ENCODE data around the gene RAP1A.
A peak's percentile ranks its signal among the peaks of the same experiment; 100 is the strongest.

RAP1A gene

GRCh38 chr1:111719674-111720132 is 100.1 kb downstream of the RAP1A start:
- DNase-seq (ENCODE audit: low spot score) = no peak

- no peak for DNase-seq (ENCODE audit: low spot score)
Observed at GRCh38 chr1:111720274-111720976, 100.8 kb downstream of the RAP1A start.

GRCh38 chr1:111720977-111721786 is 101.6 kb downstream of the RAP1A start:
- DNase-seq (ENCODE audit: low spot score) = no peak

- no peak for DNase-seq (ENCODE audit: low spot score)
Observed at GRCh38 chr1:111723091-111723806, 103.7 kb downstream of the RAP1A start.

GRCh38 chr1:111723871-111724270 is 104.3 kb downstream of the RAP1A start:
- no peak for DNase-seq (ENCODE audit: low spot score)

GRCh38 chr1:111725192-111725591 is 105.6 kb downstream of the RAP1A start:
- peak; percentile 67 for DNase-seq (ENCODE audit: low spot score)

GRCh38 chr1:111727056-111727455 is 107.5 kb downstream of the RAP1A start:
- DNase-seq (ENCODE audit: low spot score) = no peak

GRCh38 chr1:111729271-111729921 is 109.8 kb downstream of the RAP1A start:
- DNase-seq (ENCODE audit: low spot score) = peak; percentile 69

GRCh38 chr1:111729946-111730681 is 110.5 kb downstream of the RAP1A start:
- DNase-seq (ENCODE audit: low spot score) = no peak

- no peak for DNase-seq (ENCODE audit: low spot score)
Observed at GRCh38 chr1:111730706-111731105, 111.1 kb downstream of the RAP1A start.

- peak; percentile 26 for DNase-seq (ENCODE audit: low spot score)
Observed at GRCh38 chr1:111731956-111732355, 112.4 kb downstream of the RAP1A start.

GRCh38 chr1:111732718-111733117 is 113.1 kb downstream of the RAP1A start:
- peak; percentile 34 for DNase-seq (ENCODE audit: low spot score)

- DNase-seq (ENCODE audit: low spot score) = peak; percentile 46
Observed at GRCh38 chr1:111733183-111733991, 113.8 kb downstream of the RAP1A start.

GRCh38 chr1:111733992-111734341 is 114.4 kb downstream of the RAP1A start:
- peak; percentile 18 for DNase-seq (ENCODE audit: low spot score)

- DNase-seq (ENCODE audit: low spot score) = peak; percentile 8
Observed at GRCh38 chr1:111734426-111734825, 114.8 kb downstream of the RAP1A start.

- peak; percentile 10 for DNase-seq (ENCODE audit: low spot score)
Observed at GRCh38 chr1:111734856-111735255, 115.3 kb downstream of the RAP1A start.

- DNase-seq (ENCODE audit: low spot score) = no peak
Observed at GRCh38 chr1:111735321-111735720, 115.7 kb downstream of the RAP1A start.

- DNase-seq (ENCODE audit: low spot score) = peak; percentile 65
Observed at GRCh38 chr1:111735858-111736544, 116.4 kb downstream of the RAP1A start.

GRCh38 chr1:111736548-111737215 is 117.1 kb downstream of the RAP1A start:
- peak; percentile 44 for DNase-seq (ENCODE audit: low spot score)

All from ecto neural progenitor cell (in vitro differentiated cells).